HG03460 (cell line): ENCODE data around the gene IKZF2.
A peak's percentile ranks its signal among the peaks of the same experiment; 100 is the strongest.

Source experiments
- ATAC-seq: cut with Tn5 transposase; IDR thresholded peaks from one replicate; pipeline ENCODE4 v1.9.1; 2021; ENCODE audit not compliant: unreplicated experiment

IKZF2 gene

GRCh38 chr2:213151437-213152064, at the start of gene IKZF2:
Gene IKZF2, minus strand, starts transcription at chr2:213151612. Its CDS starts 2,983 bp downstream, at chr2:213148629.
- ATAC-seq = peak; percentile 54

- ATAC-seq = no peak
Measured at GRCh38 chr2:213199871-213200270, 48.5 kb upstream of the IKZF2 start.

- no peak for ATAC-seq
Measured at GRCh38 chr2:213189001-213189899, 37.8 kb upstream of the IKZF2 start.

- no peak for ATAC-seq
Measured at GRCh38 chr2:213188533-213188867, 37.1 kb upstream of the IKZF2 start.

GRCh38 chr2:213187833-213188532, 36.6 kb upstream of the IKZF2 start:
- no peak for ATAC-seq

GRCh38 chr2:213187386-213187785, 36.0 kb upstream of the IKZF2 start:
- no peak for ATAC-seq

GRCh38 chr2:213185147-213185822, 33.9 kb upstream of the IKZF2 start:
- ATAC-seq = peak; percentile 96

GRCh38 chr2:213181712-213182111, 30.3 kb upstream of the IKZF2 start:
- ATAC-seq = no peak

GRCh38 chr2:213177679-213178078, 26.3 kb upstream of the IKZF2 start:
- ATAC-seq = no peak

GRCh38 chr2:213175673-213176247, 24.3 kb upstream of the IKZF2 start:
- no peak for ATAC-seq

- no peak for ATAC-seq
Measured at GRCh38 chr2:213172641-213173040, 21.2 kb upstream of the IKZF2 start.

GRCh38 chr2:213171147-213171546, 19.7 kb upstream of the IKZF2 start:
- ATAC-seq = no peak

GRCh38 chr2:213167271-213167930, 16.0 kb upstream of the IKZF2 start:
- ATAC-seq = no peak

- ATAC-seq = peak; percentile 97
Measured at GRCh38 chr2:213166109-213166508, 14.7 kb upstream of the IKZF2 start.

- no peak for ATAC-seq
Measured at GRCh38 chr2:213164263-213164662, 12.9 kb upstream of the IKZF2 start.

- no peak for ATAC-seq
Measured at GRCh38 chr2:213162516-213163118, 11.2 kb upstream of the IKZF2 start.

GRCh38 chr2:213161759-213162515, 10.5 kb upstream of the IKZF2 start:
- ATAC-seq = no peak

GRCh38 chr2:213159768-213160167, 8.4 kb upstream of the IKZF2 start:
- no peak for ATAC-seq

GRCh38 chr2:213157242-213157641, 5.8 kb upstream of the IKZF2 start:
- ATAC-seq = peak; percentile 66
